HG03039 (cell line): ENCODE measurements around the gene SOD1.

Source experiments
- ATAC-seq: cut with Tn5 transposase; IDR thresholded peaks from one replicate; pipeline ENCODE4 v1.9.1; 2021; ENCODE audit warnings: mild to moderate bottlenecking, moderate library complexity; ENCODE audit not compliant: unreplicated experiment

SOD1 gene

GRCh38 chr21:31678478-31678877, 19.0 kb downstream of the SOD1 start:
- ATAC-seq, result no peak

- ATAC-seq, result no peak
Observed at GRCh38 chr21:31682620-31683019, 23.1 kb downstream of the SOD1 start.

DNA sequence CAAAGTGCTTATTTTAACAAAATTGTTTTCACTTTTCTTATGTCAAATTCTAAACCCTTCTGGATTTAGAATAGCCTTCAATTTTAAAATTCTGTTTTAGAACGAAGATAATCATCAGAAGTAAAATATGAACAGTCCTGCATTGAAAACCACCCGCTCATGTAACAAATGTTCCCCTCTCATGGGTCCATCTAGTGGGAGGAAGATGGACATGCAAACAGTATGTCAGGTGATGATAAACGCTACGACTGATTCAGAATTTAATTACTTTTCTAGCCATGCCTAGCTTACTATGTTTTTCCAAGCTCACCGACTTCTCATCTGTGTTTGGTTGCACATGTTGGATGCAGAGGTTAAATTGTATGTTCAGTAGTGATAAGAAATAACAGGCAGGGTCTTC, 23.5 kb downstream of the SOD1 start:
- ATAC-seq, result no peak

- ATAC-seq, result no peak
Observed at GRCh38 chr21:31684918-31685317, 25.4 kb downstream of the SOD1 start.

DNA sequence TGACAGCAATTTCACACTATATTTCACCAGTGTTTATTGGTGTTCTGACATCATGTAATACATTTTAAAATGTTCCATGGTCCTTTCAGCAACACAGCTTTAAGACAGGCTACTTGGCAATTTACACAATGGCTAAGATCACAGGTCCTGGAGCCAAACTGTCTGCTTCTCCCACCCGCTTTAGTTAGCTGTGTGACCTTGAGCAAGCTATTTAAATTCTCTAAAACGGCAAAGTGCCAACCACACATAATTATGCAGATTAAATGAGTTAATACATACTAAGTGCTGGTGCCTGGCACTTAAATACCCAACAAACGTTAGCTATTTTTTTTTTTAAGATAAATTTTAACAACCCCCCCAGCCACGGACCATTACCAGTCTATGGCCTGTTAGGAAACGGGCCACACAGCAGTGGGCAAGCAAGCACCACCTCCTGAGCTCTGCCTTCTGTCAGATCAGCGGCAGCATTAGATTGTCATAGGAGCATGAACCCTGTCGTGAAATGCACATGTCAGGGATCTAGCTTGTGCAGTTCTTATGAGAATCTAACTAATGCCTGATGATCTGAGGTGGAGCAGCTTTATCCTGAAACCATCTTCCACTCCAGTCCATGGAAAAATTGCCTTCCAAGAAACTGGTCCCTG, 26.9 kb downstream of the SOD1 start:
- ATAC-seq, result no peak

GRCh38 chr21:31687108-31687507, 27.6 kb downstream of the SOD1 start:
- no peak for ATAC-seq

DNA sequence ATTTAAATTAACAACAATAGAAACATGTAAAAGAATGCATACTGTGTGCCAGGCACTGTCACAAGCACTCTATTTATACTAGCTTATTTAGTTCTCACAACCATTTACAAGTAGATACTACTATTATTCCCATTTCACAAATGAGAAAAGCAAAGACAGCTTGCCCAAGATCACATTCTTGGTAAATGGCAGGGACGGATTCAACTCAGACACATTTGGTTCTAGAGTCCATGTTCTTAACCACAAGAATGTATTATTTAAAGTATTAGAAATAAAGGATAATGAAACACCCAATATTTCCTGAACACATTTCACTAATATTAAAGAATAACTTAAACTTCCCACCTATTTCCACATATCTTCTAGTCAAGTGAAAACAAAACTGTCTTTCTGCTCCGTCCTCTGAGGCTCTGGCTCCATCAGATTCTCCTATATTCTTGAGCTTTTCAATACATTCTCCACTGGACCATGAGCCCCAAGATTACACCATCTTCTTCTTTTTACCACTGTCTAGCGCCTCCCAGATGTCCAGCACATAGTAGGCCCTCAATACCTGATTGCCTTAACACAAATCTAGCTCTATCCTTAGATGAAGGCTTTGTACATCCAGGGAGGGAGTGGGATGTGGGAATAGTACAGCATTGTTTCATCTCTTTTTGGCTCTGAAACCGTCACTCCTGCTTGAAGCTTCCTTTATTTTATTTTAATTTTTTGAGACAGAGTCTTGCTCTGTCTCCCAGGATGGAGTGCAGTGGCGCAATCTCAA, 29.3 kb downstream of the SOD1 start:
- ATAC-seq, result no peak

DNA sequence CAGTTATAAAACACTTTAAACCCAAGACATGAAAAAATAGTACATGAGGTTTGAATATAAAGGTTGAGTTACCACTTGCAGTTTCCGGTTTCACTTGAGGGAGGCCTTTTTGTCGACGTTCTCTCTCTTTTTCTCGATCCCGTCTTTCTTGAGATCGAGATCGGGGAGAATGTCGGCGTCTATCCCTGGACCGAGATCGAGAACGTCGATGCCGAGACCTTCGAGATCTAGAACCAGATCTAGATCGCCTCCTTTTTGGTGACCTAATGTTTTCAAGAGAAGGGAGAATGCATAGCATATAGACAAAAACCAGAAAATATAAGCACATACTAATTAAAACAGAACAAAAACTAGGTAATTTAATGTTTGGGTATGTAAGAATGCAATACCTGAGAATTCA, 33.7 kb downstream of the SOD1 start:
- no peak for ATAC-seq

DNA sequence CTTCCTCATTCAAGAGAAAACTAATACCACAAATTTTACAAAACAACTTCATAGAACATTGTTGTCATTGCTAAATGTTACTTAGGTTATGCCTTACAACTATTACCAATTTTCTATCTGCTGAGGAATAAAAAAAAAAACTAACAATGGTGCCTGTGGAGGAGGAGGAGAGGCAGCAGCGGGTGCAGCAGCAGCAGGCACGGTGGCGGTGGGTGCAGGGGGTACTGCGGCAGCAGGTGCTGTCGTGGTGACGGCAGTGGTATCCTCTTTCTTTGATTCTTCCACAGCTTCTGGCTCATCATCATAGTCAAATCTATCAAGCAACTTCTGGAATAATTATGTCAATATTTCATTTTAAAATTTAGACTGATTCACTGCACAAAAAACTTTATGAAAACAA, 36.9 kb downstream of the SOD1 start:
- no peak for ATAC-seq

DNA sequence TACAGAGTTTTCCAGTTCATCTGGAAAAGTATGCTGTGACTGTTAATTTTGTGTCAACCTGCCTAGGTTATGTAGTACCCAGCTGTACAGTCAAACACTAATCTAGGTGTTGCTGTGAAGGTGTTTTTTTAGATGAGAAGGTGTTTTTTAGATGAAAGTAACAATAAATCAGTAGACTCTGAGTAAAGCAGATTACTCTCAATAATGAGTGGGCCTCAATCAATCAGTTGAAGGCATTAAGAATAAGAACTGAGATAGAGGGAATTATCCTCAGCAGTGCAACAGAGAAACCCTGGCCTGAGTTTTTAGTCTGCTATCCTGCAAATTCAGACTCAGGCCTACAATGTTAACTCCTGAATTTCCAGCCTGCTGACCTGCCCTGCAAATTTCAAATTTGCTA, 39.0 kb downstream of the SOD1 start:
- ATAC-seq, result no peak

DNA sequence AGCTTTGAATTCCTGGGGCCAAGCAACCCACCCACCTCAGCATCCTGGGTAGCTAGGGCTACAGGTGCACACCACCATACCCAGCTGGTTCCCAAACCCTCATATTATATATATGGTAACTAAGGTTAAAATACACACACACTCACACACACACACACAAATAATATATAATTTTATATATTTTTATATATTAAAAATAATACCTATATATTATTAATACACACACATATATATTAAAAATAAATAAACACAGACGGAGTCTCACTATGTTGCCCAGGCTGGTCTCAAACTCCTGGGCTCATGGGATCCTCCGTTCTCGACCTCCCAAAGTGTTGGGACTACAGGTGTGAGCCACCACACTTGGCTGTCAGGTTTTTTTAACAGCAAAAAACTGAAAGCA, 40.5 kb downstream of the SOD1 start:
- ATAC-seq, result no peak

GRCh38 chr21:31706562-31706961, 47.1 kb downstream of the SOD1 start:
- no peak for ATAC-seq

GRCh38 chr21:31707499-31707898, 48.0 kb downstream of the SOD1 start:
- ATAC-seq, result no peak

DNA sequence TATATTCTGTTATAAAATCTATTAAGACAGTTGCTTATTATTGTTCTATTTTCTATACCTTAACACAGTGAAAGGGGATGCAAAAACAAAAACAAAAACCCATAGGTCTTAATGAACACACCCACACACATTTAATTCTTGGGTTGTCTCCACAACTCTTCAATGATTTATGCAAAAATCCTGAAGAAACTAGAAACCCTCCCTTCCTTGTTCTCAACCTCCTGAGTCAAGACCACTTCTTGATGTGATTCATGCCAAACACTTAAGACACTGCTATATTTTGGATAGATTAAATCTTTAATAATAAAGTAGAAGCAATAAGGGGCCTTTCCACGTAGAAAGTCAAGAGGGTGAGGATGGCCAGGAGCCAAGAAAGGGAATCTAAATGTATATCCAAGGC, 49.0 kb downstream of the SOD1 start:
- no peak for ATAC-seq

GRCh38 chr21:31710586-31710985, 51.1 kb downstream of the SOD1 start:
- no peak for ATAC-seq

DNA sequence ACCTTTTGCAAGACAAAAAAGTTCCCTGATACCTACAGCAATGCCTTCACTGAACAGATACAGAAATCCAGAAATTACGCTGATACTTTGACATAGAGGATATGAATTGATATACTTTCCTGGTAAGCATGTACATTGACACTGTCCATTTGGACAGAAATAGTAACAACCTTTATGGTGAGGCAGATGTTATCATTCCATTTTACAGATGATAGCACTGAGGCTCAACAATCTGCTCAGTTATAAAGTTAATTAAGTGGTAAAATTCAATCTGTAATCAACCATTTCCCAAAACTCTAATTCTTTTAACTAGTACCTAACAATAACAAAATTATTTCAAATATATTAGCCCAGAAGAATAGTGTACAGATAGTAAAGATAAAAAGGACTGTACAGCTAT, 51.8 kb downstream of the SOD1 start:
- no peak for ATAC-seq

DNA sequence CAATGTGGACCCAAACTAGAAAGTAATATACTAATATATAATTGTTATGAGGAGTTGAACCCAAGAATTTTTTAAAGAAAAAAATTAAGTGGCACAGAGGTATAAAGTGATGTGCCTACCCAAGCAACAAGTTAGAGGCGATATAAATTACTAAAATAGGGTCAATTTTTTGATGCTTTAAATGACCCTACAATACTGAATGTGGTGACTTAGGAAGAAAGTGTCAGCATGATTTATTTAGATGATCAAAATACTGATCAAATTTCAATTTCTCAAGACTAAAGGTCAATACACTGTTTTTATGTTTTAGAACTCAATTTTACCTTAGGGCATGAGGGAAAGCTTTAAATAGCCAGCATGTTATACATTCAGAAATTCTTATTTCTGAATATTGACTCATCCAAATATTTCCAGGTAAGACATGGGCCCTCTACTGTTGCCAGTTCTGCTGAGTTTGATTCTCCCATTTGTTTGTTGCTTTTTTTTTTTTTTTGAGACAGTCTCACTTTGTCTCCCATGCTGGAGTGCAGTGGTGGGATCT, 52.3 kb downstream of the SOD1 start:
- no peak for ATAC-seq

GRCh38 chr21:31713115-31713514, 53.6 kb downstream of the SOD1 start:
- no peak for ATAC-seq

GRCh38 chr21:31713973-31714740, 54.7 kb downstream of the SOD1 start:
- no peak for ATAC-seq

DNA sequence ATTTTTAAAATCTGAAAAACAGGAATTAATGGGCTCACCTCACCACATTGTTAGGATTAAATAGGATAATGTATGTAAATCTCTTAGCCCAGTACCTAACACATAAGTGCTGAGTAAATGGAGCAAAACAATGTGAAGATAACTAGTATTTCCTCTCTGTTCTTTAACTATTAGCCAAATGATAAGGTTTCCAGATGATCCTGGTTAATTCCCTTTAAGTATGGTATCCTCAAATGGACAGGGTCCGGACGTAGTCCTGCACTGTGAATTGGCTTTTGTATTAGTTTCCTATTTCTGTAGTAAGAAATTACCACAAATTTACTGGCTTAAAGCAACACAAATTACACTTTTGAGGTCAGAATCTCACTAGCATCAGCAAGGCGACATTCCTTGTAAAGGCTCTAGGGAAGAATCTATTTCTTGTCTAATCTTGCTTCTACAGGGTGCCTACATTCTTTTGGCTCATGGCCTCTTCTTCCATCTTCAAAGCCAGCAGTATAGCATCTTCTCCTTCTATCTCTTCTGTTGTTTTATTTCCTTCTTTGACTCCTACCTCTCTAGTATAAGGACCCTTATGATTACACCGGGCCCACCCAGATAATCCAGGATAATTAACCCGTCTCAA, 55.4 kb downstream of the SOD1 start:
- ATAC-seq, result no peak

GRCh38 chr21:31716106-31716505, 56.6 kb downstream of the SOD1 start:
- ATAC-seq, result no peak
